NCI-H524 treated with DMSO at 0.1 percent for 48 hours (cell line): ENCODE results near the gene PRUNE2.

Experiments
- DNase-seq: peaks from one replicate; lab custom pipeline; 2025; lab: John Stamatoyannopoulos, UW

PRUNE2 gene

DNA sequence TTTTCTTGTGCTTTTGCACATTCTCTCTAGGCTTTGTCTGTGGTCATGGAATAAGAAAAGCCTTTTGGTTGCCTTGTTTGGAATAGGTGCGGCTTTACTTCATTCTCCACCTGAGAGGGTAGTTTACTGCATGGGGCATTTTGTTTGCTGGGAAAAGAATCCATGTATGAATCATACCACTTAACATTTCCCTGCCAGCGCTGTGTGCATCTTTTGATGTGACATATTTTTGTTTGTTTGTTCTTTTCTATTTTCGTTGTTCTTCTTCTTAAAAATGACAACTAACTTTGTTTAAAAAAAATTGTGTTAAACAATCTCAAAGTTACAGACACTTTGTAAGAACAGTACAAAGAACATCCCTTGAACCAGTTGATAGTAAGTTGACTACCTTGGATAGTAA is 333.8 kb downstream of the PRUNE2 start:
- DNase-seq = no peak

DNA sequence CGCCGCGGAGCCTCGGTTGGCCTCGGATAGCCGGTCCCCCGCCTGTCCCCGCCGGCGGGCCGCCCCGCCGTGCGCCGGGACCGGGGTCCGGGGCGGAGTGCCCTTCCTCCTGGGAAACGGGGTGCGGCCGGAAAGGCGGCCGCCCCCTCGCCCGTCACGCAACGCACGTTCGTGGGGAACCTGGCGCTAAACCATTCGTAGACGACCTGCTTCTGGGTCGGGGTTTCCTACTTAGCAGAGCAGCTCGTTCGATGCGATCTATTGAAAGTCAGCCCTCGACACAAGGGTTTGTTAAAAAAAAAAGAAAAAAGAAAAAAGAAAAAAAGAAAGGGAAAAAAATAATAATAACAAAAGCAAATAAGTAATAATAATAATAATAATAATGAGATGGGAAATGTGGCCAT is 334.2 kb downstream of the PRUNE2 start:
- DNase-seq = no peak

DNA sequence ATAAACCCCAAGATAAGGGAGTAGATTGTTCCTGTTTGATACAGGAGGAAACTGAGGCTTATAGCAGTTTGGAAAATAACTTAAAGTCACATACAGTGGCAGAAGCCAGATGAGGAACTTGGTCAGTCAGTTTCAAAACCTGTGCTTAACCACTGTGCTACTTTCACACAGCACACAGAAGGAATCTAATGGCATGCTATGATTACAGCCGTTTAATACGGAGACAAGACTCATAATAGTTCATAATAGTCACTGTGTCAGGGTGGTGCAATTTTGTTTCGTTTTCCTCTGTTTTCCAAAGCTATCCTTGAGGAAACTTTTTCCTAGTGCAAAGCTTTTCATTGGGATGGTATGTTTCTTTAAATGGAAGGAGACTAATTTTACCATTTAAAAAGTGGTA is 334.6 kb downstream of the PRUNE2 start:
- DNase-seq = no peak

DNA sequence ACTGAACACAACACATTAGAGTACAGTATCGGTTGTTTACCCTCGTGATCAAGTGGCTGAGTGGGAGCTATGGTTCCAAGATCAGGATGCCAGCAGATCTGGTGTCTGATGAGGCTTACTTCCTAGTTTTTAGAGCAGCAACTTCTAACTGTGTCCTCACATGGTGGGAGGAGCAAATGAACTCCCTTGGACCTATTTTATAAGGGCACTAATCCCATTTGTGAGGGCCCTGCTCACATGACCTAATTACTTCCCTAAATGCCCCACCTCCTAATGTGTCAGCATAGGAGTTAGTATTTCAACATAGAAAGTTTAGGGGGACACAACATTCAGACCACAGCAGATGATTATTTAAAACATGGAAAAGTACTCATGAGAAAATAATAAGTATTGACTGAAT is 335.1 kb downstream of the PRUNE2 start:
- DNase-seq = no peak

DNA sequence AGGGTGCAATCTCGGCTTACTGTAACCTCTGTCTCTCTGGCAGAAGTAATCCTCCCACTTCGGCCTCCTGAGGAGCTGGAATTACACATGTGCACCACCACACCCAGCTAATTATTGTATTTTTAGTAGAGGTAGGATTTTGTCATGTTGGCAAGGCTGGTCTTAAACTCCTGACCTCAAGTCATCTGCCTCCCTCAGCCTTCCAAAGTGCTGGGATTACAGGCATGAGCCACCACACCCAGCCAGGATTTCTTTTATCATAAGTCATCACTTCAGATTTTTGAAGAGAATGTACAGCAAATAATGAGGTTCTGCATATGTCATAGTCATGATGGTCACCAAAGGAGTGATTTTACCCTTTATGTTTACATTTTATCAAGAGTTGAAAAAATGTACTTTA is 338.8 kb downstream of the PRUNE2 start:
- DNase-seq = no peak

DNA sequence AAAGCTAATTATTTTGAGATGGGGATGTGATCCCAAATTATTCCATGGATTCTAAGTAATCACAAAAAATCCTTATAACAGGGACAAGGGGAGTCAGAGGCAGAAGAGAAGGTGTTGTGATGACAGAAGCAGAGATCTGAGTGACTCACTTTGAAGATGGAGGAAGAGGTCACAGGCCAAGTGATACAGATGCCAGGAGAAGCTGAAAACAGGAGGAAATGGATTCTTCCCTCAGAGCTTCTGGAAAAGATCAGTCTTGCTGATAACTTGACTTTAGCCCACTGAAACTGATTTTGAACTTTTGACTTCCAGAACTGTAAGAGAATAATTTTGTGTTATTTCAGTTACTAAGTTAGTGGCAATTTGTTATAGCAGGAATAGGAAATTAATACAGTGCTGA is 341.6 kb downstream of the PRUNE2 start:
- DNase-seq = no peak

DNA sequence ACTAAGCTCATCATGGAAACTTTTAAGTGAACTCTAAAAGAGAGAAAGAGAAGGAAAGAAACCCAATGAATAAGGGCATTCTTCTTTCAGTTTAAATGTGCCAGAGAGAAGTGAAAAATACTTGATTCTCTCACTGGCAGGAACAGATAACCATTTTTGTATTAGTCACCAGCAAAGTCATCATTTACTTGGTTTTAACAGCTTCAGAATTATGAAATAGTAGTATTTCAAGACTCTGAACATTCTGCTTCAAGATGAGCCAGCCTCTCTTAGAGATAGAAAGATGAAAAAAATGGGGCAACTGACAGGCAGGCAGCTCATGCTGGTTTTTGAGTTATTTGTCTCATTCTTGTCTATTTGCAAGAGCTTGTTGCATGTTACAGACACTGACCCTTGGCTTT is 343.4 kb downstream of the PRUNE2 start:
- DNase-seq = no peak

DNA sequence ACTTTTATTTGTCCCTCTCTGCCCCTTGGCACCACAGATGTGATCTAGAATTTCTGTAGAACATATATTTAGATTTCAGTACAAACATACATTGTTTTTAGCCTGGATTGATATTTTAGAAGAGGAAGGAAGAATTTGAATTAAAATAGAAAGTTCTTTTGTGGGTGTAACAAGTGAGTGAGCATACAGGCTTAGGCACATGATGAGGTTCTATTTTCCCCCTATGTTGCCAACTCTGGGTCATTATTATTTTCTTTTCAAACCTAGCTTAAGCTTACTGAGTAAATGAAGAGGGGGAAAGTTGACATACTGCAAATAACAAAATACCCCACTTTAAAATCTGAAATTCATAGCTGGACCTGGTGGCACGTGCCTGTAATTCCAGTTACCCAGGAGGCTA is 344.0 kb downstream of the PRUNE2 start:
- no peak for DNase-seq
